Choroid plexus epithelial cell (primary cell): Measurements from ENCODE around the gene PNPLA7.
"Not testable (repeated sequence)": the region's sequence is repeated elsewhere in the genome, so short reads cannot be mapped to it uniquely, and the experiment has no call there.

ENCODE experiments used
- DNase-seq: peaks from one replicate; pipeline ENCODE4 v3.0.0-alpha.2; 2010; ENCODE audit warnings: low read depth
- H3K4me3 ChIP-seq: 2 replicates; pipeline ENCODE4 v1.5.1; 2011; ENCODE audit warnings: low read depth, mild to moderate bottlenecking, control low read depth, low read length, moderate library complexity
- TF ChIP-seq, protein P1 (sequence below): conservative IDR thresholded peaks from 2 replicates; pipeline ENCODE4 v1.5.1; 2011; ENCODE audit warnings: low read depth, mild to moderate bottlenecking, control low read depth, inconsistent platforms, low read length, moderate library complexity

The PNPLA7 gene

DNA sequence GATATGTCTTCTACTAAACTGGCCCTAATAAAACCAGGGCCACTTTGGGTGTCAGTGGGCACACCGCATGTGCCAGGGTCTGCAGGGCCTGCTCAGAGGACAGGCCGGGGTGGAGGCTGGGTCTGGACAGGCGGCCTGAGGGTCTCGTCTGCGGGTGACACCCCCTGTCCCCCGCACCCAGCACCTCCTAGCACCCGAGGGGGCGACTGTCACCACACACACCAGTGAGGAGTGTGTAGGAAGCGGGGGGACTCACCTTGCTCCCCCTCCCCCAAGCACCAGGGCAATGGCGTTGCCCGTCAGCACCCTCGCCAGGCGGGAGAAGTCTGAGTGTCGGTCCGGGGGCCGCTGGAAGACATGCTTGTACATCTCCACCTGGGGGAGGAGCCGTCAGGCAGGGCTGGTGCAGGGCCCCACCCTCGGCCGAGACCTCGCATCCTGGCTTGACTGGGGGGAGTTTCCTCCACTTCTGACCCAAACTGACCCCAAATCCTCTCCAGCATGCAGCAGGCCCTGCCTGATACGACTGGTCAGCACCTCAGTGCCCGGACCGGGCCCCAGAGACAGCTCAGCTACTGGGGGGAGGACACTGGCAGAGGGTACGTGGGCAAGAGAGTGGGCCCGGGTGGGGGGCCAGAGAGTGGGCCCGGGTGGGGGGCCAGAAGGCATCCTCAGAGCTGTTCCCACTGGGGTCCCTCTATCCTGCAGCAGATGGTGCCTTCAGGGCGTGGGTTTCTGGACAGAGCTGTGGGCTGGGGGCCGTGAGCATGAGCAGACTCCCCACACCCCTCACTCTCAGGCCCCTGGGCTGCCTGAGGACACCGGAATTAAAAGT, 72.2 kb downstream of the PNPLA7 start:
- H3K4me3 ChIP-seq, result no peak overlapping the region
- no peak for DNase-seq
- TF ChIP-seq, protein P1, sequence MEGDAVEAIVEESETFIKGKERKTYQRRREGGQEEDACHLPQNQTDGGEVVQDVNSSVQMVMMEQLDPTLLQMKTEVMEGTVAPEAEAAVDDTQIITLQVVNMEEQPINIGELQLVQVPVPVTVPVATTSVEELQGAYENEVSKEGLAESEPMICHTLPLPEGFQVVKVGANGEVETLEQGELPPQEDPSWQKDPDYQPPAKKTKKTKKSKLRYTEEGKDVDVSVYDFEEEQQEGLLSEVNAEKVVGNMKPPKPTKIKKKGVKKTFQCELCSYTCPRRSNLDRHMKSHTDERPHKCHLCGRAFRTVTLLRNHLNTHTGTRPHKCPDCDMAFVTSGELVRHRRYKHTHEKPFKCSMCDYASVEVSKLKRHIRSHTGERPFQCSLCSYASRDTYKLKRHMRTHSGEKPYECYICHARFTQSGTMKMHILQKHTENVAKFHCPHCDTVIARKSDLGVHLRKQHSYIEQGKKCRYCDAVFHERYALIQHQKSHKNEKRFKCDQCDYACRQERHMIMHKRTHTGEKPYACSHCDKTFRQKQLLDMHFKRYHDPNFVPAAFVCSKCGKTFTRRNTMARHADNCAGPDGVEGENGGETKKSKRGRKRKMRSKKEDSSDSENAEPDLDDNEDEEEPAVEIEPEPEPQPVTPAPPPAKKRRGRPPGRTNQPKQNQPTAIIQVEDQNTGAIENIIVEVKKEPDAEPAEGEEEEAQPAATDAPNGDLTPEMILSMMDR, result no peak

DNA sequence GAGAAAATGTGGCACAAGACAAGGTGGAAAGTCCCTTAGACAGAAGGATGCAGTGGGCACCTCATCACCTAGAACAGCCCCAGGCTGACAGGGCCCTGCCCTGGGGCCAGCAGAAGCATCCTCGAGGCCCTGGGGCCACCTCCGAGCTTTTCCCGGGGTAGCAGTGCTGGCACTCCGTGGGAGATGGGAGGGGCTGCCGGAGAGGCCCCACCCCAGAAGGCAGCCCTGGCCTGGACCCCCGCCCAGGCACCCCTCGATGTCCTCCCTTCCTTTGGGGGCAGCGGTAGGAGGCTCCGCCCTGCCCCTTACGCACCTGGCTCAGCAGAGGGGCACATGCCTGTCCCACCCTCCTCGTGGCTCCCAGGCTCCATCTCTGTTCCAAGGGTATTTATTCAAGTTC, 73.3 kb downstream of the PNPLA7 start:
- TF ChIP-seq, protein P1, result no peak

DNA sequence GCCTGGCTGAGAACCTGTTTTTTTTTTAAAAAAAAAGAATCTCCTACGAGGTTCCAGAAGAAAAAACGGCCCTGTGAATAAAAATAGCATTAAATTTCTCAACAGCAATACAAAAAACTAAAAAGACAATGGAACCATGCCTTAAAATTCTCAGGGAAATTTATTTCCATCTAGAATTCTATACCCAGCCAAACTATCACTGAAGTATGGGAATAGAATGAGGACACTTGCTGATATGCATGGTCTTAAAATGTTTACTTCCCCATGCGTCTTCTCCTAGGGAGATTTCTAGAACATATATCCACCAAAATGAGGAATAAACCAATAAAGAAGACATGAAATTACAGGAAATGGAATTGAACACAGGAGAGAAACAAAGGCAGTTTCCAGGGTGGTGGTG, 74.5 kb downstream of the PNPLA7 start:
- H3K4me3 ChIP-seq, result no peak overlapping the region
- TF ChIP-seq, protein P1, result no peak
- DNase-seq, result no peak

More for the DNA sequence above, 73.3 kb downstream of the PNPLA7 start:
- no peak overlapping the region for H3K4me3 ChIP-seq
- DNase-seq, result no peak

DNA sequence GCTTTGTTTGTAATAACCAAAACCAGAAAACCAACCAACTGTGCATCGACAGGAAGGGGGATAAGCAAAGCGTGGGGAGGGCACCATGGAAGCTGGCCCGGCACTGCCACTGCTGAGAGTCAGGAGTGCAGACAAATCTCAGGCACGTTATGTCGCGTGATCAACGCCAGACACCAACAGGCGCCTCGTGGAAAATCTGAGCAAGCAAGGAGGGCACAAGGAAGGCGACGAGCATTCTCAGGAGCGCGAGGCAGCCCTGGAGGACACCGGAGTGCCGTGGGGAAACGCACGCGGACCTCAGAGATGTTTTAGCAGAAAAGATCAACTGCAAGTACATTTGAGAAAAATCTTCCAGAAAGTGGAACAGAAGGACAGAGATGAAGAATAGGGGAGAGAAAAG, 75.9 kb downstream of the PNPLA7 start:
- DNase-seq, result no peak
- no peak overlapping the region for H3K4me3 ChIP-seq
- TF ChIP-seq, protein P1, result no peak

DNA sequence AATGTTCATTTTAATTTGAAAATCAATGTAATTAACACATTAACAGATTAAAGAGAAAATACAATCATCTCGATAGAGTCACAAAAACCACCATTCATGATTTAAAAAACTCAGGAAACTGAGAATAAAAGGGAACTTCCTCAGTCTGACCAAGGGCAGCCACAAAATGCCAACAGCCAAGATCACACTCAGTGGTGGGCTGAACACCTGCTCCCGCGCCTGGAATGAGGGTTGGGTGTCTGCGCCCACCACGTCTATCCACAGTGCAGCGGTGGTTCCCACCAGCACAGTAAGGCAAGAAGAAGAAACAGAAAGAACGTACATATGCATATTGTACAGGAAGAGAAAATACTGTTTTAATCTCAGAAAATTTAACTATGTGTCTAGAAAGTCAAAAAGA, 79.4 kb downstream of the PNPLA7 start:
- no peak overlapping the region for H3K4me3 ChIP-seq
- DNase-seq, result no peak
- TF ChIP-seq, protein P1, result no peak

DNA sequence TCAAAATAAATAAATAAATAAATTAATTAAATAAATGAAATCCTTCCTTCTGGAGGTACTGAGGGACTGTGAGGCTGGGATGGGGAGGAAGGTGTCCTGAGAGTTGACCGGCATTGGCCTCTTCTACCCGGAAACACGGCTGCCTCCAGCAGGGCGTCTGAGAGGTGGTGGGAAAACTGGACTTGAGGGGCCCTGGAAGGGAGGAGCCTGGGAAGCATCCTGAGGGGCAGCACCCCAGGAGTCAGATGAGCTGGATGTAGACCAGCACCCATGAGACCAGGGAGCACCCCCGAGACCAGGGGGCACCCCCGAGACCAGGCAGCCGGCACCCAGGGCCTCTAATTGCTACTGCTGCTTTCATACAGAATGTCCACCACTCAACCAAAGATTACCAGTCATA, 82.3 kb downstream of the PNPLA7 start:
- no peak overlapping the region for H3K4me3 ChIP-seq
- DNase-seq, result no peak
- TF ChIP-seq, protein P1, result no peak

DNA sequence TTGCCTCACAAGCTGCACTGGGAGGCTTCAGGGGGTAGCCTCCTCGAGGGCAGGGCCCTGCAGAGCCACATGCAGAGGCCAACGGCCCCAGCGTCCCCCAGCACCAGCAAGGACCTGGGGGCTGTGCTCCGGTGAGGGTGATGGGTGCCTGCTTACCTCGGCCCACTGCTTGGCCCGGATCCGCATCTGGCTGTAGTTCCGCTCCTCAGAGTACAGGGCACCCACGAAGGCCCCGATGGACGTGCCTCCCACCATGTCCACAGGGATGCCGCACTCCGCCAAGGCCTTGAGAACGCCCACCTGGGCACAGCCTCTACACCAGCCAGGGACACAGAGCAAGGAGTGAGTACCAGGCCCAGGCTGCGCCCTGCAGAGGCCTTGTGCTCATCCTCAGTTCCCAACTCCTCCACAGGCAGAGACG, 83.0 kb downstream of the PNPLA7 start:
- DNase-seq, result no peak
- TF ChIP-seq, protein P1, result no peak
- no peak overlapping the region for H3K4me3 ChIP-seq

DNA sequence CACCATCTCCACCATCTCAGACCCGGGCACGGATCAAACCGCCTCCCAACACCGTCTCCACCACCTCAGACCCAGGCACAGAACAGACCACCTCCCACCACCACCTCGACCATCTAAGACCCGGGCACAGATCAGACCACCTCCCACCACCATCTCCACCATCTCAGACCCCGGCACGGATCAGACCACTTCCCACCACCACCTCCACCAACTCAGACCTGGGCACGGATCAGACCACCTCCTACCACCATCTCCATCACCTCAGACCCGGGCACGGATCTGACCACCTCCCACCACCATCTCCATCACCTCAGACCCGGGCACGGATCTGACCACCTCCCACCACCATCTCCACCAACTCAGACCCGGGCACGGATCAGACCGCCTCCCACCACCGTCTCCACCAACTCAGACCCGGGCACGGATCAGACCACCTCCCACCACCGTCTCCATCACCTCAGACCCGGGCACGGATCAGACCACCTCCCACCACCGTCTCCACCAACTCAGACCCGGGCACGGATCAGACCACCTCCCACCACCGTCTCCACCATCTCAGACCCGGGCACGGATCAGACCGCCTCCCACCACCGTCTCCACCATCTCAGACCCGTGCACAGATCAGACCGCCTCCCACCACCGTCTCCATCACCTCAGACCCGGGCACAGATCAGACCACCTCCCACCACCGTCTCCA, 83.7 kb downstream of the PNPLA7 start:
- not testable (repeated sequence) for DNase-seq

More for the DNA sequence above, 83.7 kb downstream of the PNPLA7 start:
- not testable (repeated sequence) for H3K4me3 ChIP-seq
